Fibroblast of villous mesenchyme (primary cell): ENCODE measurements around the gene EPHB2. TPM values are rescaled to one million over a fixed set of nuclear protein-coding genes. Genes with fewer than 3 reads are reported as not detected.

Experiments
- DNase-seq: peaks from one replicate; pipeline ENCODE4 v3.0.0-alpha.2; 2010; ENCODE audit warnings: low read depth
- H3K4me3 ChIP-seq: 2 replicates; pipeline ENCODE4 v1.5.1; 2011; ENCODE audit warnings: low read depth, mild to moderate bottlenecking, low read length
- total RNA-seq: library from RNA; depleted of rRNA; stranded (reverse); fragments of >200 nt; gene quantifications from 2 replicates; pipeline ENCODE4 v1.2.3, GENCODE V29; 2012
- TF ChIP-seq, protein P1 (sequence below): IDR thresholded peaks from 2 replicates; pipeline ENCODE4 v1.5.1; 2012; ENCODE audit warnings: low read depth, mild to moderate bottlenecking, low read length; ENCODE audit not compliant: insufficient read depth

Gene EPHB2
- total RNA-seq, 1 donor: 4.3 TPM

DNA sequence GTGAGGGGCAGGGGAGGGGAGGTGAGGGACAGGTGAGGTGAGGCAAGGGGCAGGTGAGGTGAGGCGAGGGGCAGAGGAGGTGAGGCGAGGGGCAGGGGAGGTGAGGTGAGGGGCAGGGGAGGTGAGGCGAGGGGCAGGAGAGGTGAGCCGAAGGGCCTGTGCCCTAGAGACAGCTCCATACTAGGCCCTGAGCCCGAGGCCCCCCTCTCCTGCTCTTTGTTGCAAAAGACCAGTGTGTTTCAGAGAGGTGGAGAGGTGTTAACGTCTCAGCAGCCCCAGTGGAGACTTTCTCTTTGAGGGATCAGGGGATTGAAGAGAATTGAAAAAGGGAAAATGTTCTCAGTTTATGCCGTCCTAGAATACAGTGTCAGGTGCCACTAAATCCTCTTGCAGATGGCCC, 44.2 kb downstream of the EPHB2 start:
- DNase-seq: no peak
- TF ChIP-seq, protein P1, sequence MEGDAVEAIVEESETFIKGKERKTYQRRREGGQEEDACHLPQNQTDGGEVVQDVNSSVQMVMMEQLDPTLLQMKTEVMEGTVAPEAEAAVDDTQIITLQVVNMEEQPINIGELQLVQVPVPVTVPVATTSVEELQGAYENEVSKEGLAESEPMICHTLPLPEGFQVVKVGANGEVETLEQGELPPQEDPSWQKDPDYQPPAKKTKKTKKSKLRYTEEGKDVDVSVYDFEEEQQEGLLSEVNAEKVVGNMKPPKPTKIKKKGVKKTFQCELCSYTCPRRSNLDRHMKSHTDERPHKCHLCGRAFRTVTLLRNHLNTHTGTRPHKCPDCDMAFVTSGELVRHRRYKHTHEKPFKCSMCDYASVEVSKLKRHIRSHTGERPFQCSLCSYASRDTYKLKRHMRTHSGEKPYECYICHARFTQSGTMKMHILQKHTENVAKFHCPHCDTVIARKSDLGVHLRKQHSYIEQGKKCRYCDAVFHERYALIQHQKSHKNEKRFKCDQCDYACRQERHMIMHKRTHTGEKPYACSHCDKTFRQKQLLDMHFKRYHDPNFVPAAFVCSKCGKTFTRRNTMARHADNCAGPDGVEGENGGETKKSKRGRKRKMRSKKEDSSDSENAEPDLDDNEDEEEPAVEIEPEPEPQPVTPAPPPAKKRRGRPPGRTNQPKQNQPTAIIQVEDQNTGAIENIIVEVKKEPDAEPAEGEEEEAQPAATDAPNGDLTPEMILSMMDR: no peak

GRCh38 chr1:22755641-22756040, 45.0 kb downstream of the EPHB2 start:
- no peak for DNase-seq

More for the DNA sequence above, 44.2 kb downstream of the EPHB2 start:
- H3K4me3 ChIP-seq: no peak overlapping the region

GRCh38 chr1:22756125-22756735, 45.6 kb downstream of the EPHB2 start:
- TF ChIP-seq, protein P1: no peak
- no peak overlapping the region for H3K4me3 ChIP-seq
- DNase-seq: no peak

More at GRCh38 chr1:22755641-22756040, 45.0 kb downstream of the EPHB2 start:
- no peak overlapping the region for H3K4me3 ChIP-seq
- TF ChIP-seq, protein P1: no peak

DNA sequence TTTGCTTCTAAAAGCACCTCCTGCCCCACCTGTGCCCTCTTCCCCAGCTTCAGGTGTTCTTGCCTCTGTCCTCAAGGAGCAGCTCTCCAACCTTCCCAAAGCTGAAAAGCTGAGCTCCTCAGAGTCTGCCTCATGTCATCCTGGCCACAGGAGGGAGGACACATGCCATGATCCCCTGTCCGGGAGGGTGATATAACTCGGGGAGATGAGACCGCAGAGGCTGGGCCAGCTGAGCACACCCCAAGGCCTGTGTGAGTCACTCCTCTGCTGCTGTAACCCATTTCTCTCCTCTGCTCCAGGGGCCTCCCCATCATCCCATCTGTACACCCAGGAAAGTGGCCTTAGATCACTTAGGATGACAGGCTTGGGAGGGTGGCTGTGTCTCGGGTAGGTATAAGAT, 49.8 kb downstream of the EPHB2 start:
- H3K4me3 ChIP-seq: no peak overlapping the region
- peak; percentile 43 for DNase-seq
- TF ChIP-seq, protein P1: no peak

GRCh38 chr1:22761101-22761500, 50.5 kb downstream of the EPHB2 start:
- no peak for DNase-seq
- TF ChIP-seq, protein P1: no peak
- H3K4me3 ChIP-seq: no peak overlapping the region

GRCh38 chr1:22761821-22762220, 51.2 kb downstream of the EPHB2 start:
- TF ChIP-seq, protein P1: no peak
- no peak overlapping the region for H3K4me3 ChIP-seq
- DNase-seq: no peak
